Activated CD4-positive, alpha-beta T cell treated with anti-CD3 and anti-CD28 coated beads, Interleukin-2, amount 50 U/mL, for 24 hours (primary cell): ENCODE results near the gene ZDBF2.
"Not testable (repeated sequence)": the region's sequence is repeated elsewhere in the genome, so short reads cannot be mapped to it uniquely, and the experiment has no call there.

ENCODE experiments used
- DNase-seq, 2 donors: peaks; one replicate each; pipeline ENCODE4 v3.0.0-alpha.2; 2020; ENCODE audit warnings: low read depth in 1 of 2, low spot score in 1 of 2

Gene ZDBF2

GRCh38 chr2:206274434-206275311, at the start of gene ZDBF2:
TSS of gene ZDBF2 (plus strand) at chr2:206274663. CDS start at chr2:206281850, 7,187 bp downstream.
- DNase-seq, result peak; percentile 11 to 27

DNA sequence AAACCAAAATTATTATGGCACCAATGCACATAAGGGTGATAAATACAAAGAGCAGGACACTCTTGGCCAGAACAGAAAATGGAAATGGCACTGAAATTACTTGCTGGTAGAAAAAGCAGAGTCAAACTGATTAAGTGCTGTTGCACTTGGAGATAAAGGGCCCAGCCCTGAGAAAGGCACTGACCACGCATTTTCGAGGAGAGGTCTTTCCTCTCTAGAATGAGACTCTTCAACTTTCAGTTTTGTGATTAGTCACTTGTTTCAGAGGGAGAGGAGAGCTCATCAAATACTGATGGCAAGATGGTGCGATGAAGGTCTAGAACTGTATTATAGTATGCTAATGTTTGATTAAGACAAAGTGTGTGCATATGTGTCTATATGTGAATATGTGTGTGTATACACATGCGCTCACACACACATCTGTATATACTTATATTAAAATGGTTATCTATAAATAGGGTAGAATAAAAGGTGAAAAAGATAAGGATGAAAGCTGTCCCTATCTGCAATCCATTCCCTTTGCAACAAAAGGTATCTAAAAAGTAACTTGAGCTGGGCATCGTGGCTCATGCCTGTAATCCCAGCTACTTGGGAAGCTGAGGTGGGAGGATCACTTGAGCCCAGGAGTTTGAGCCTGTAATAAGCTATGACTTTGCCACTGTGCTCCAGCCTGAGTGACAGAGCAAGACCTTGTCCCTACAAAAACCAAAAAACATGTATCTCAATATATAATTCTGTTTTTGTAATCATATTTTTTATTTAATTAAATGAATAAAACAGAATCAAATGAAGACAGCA, 48.8 kb upstream of the ZDBF2 start:
- no peak for DNase-seq

- DNase-seq, result not testable (repeated sequence)
These were observed 45.8 kb upstream of the ZDBF2 start for GRCh38 chr2:206228636-206229035.

- no peak for DNase-seq
These were observed 44.8 kb upstream of the ZDBF2 start for GRCh38 chr2:206229642-206230041.

DNA sequence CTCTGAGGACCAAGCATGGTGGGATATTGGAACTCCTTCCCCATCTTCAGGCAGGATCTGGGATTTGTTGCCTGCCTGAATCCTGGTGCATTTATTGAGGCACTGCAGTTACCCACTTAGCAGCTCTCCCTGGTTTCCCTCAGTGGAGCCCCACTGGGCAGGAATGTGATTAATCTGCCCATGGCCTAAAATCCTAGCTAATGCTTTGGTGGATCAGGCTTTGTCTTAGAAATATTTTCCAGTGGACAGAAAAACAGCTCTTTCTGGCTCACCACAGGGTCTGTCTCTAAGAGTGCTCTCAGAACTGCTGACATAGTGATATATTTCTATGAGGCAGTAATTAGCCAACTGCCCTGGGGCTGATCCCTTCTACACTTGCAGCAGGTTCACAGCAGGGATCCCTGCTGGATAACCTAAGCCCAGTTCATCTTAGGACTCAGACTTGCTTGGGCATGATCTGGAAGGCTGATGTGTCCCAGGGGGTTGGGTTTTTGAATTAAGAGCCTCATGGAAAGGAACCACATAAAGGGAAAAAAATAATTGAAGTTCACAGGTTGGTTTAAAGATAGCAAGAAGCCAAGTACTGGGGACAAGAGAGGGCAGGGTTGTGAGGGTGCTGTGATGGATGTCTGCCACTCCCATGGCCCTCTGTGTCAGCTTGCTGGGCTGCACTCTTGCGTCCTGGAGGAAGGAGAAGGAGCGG, 44.3 kb upstream of the ZDBF2 start:
- no peak for DNase-seq

GRCh38 chr2:206231669-206232286, 42.7 kb upstream of the ZDBF2 start:
- no peak for DNase-seq

GRCh38 chr2:206232287-206233035, 42.0 kb upstream of the ZDBF2 start:
- DNase-seq, result no peak

DNA sequence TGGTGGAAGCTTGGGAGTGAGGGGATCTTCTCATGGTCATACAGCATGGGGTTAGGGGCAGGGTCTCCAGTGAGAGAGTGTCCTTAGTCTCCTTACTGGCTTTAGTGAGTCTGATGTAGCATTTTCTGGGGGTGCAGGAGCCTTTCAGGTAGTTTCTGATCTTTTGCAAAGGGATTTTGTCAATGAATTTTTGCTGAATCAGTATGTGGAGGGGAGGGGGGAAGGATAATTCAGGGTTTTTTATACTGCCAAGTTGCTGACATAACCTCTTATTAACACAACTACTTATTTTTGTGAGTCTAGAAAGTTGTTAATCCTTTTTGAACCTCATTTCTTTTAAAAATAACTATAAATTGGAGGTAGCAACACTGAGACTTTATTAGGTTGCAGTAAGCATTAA, 35.3 kb upstream of the ZDBF2 start:
- no peak for DNase-seq

DNA sequence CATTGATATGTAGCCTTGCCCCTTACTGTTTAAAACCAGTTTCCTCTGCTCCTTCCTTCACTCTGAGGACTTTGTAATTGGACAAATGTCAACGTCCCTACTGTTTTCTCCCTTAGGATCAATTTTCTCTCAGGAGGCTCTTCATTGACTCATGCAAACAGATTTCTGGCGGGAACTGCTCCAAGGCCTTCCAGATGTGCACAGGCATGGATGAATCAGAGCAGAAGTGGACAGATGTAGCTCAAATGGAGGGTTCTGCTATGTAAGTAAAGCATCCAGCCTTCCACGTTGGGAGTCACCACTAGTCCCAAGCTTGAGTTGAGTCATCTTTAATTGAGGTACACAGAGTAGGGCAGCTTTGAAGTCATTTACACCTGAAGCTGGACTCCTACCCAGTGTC, 34.1 kb upstream of the ZDBF2 start:
- DNase-seq, result no peak

- no peak for DNase-seq
These were observed 32.7 kb upstream of the ZDBF2 start for GRCh38 chr2:206241736-206242135.

GRCh38 chr2:206245265-206245672, 29.2 kb upstream of the ZDBF2 start:
- DNase-seq, result no peak

DNA sequence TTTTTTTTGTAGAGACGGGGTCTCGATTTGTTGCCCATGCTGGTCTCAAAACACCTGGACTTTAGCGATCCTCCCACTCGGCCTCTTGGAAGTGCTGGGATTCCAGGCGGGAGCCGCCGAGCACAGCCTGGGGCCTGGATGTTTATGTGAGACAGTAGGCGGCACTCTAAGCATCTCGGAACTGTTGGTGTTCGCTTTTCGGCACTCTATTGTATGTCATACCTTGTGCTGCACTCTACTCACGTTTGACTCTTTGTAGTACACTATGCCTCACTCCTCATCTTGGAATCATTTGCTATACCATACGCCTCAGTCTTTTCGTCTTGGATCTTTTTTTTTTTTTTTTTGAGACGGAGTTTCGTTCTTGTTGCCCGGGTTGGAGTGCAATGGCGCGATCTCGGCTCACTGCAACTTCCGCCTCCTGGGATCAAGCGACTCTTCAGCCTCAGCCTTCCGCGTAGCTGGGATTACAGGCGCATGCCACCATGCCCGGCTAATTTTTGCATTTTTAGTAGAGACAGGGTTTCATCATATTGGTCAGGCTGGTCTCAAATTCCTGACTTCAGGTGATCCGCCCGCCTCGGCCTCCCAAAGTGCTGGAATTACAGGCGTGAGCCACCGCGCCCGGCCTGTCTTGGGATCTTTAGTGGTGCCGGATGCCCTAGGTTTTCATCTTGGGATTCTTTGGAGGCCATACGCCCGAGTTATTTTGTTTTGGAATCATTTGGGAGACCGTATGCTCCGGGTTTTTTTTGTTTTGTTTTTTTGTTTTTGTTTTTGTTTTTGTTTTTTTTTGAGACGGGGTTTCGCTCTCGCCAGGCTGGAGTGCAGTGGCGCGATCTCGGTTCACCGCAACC, 24.2 kb upstream of the ZDBF2 start:
- no peak for DNase-seq

DNA sequence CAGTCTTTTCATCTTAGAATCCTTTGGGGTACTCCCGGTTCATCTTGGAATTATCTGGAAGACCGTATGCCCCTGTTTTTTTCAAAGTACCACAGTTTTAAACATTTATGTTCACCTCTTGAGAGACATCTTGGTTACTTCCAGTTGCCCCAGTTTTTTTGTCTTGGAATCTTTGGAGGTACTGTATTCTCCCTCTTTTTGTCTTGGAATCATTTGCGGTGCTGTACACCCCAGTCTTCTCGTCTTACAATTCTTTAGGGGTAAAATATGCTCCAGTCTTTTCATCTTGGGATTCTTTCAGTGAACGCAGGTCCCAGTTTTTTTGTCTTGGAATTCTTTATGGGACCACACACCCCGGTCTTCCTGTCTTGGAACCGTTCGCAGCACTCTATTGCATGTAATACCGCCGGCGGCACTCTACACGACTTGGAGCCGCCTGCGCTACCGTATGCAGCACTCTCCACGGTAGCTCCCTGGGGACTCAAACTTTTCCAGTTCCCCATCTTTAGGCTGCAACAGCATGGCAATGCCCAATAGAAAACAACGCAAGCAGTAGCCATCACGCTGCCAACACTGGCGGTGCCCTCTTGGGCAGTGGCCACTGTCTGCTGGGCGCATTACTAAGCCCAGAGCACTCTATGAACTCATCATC, 21.2 kb upstream of the ZDBF2 start:
- no peak for DNase-seq

DNA sequence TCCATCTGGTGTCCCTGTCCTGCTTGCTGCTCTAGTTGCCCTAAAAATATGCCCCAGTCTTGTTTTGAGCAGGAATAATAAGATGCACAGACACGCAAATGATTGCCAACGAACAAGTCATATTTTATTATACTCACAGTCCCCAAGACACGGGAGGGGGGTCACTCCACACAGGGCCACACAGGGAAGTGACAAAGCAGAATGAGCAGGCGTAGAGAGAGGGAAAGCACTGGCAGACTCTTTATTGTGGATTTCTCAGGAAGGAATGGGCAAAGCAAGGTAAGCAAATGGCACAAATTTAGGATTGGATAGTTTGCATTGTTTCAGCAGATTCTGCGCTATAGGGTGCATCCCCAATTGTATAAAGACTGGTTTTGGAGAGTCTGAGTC, 20.7 kb upstream of the ZDBF2 start:
- no peak for DNase-seq

- no peak for DNase-seq
These were observed 19.5 kb upstream of the ZDBF2 start for GRCh38 chr2:206255003-206255402.

DNA sequence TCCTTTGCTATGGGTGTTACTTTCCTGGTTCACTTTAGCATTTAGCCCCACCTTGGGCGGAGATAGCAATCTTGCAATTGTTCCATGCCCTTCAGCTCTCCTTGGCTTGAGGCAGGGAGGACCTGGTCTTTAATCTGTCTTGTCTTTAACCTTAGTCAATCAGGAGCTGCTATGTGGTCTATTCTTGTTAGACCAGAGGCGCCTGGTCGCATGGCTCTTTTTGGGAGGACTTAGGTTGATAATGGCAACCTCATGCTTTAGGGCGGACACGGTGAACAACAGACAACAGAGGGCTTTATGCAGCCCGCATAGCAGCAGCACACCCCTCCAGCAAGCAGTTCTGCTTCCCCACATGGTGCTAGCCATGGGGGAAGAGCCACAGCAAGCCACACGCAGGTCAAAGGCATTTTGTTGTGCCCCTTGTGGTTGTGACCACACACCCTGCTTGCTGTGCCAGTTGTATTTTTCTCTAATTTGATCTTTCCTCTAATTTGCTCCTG, 17.7 kb upstream of the ZDBF2 start:
- no peak for DNase-seq

GRCh38 chr2:206257350-206257749, 17.1 kb upstream of the ZDBF2 start:
- no peak for DNase-seq

DNA sequence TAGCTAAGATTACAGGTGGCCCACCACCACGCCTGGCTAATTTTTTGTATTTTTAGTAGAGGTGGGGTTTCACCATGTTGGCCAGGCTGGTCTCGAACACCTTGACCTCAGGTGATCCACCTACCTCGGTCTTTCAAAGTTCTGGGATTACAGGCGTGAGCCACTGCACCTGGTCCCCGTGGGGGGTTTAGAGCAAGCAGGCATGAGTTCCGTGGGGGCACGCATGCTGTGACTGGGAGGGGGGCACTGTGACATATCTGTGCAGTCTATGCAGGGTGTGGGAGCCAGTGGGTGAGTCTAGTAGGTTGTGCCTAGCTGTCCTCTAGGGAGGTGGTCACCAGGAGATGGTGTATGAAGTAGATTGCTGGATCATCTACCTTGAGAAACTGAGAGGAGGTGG, 16.6 kb upstream of the ZDBF2 start:
- no peak for DNase-seq

DNA sequence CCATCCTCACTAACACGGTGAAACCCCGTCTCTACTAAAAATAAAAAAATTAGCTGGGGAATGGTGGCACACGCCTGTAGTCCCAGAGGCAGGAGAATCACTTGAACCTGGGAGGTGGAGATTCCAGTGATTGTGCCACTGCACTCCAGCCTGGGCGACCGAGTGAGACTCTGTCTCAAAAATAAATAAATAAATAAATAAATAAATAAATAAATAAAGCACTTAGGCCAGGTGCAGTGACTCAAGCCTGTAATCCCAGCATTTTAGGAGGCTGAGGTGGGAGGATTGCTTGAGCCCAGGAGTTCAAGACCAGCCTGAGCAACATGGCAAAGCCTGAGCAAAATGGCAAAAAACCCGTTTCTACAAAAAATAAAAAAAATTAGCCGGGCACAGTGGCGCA, 15.8 kb upstream of the ZDBF2 start:
- not testable (repeated sequence) for DNase-seq
